ENCODE data around the gene SMAD2. TPM values are rescaled to one million over a fixed set of nuclear protein-coding genes. Genes with fewer than 3 reads are reported as not detected.

The SMAD2 gene
- total RNA-seq, 1 experiment from 2014 or later = 129 TPM

DNA sequence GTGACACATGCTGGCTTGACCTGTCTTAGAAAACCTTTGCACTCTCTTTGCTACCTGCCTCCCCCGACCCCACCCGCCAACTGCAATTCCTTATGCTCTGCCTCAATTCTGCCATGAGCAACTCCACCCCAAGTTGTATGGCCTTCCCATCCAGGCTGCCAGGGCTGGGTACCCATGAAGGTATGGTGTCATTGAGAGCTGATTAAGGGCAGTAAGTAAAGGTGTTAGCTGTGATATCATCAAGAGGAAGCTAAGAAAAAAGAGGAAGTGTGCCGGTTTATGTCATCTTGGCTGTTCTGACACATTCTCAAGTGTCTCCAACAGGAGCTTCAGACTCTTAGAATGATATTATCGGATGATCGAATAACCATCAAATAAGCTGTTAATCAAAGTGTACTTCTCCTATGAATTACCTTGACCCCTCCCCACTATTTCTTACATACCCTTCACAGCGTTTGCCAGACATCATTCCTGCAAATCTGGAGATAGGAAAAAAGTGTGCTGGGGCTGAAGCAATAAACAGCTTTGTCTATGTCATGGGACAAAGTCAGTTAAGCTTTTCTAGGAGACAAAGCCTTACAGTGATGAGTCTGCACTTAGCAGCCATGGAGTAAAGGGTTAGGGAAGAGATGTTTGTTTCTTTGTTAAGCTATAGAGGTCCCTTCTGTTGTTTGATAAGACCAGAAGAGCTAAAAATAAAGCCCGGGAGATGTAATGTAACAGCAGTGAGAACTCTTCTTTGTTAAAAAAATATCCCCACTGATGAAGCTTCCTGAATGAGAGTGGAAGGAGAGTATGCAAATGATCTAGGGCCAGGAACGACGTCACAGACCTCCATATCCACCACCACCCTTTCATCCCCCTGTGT, 40.4 kb upstream of the SMAD2 start:
- Histone ChIP-seq H3K4me3 (ENCODE audit: low read depth in 2 of 2, low read length in 2 of 2) (no peak overlapping the region), H3K9me3 (ENCODE audit: control insufficient read depth, insufficient read depth, low read depth, low read length) (no peaks in the 10 kb centered on the region), H3K27me3 (ENCODE audit: control insufficient read depth, insufficient read depth, low read length) (peaks cover 2% of the 10 kb centered on the region; the same call in 1 of the 2 replicates), H3K4me1 (ENCODE audit: control insufficient read depth, insufficient read depth, low read length) (no peaks in the 10 kb centered on the region), H3K27ac (ENCODE audit: low read length) (no peak overlapping the region), H3K36me3 (ENCODE audit: control insufficient read depth, insufficient read depth, low read length) (no peaks in the 10 kb centered on the region)
- intact Hi-C loops (cut with micrococcal nuclease; ENCODE audit: unreplicated experiment) = no loop called here
- in situ Hi-C loops (cut with HindIII; ENCODE audit: low pct_unique_long_range_greater_than_20kb, low sequenced_read_pairs) = no loop called here
- TF ChIP-seq SIN3A (IDR thresholded peaks at IDR 0.05; ENCODE audit: borderline replicate concordance, insufficient read depth, low read depth, low read length) (no peak), TCF7L2 (IDR thresholded peaks at IDR 0.05; ENCODE audit: low read depth, low read length) (no peak), POLR2AphosphoS5 (IDR thresholded peaks at IDR 0.05; ENCODE audit: low read depth, low read length) (no peak)
- TF ChIP-seq, protein P1, sequence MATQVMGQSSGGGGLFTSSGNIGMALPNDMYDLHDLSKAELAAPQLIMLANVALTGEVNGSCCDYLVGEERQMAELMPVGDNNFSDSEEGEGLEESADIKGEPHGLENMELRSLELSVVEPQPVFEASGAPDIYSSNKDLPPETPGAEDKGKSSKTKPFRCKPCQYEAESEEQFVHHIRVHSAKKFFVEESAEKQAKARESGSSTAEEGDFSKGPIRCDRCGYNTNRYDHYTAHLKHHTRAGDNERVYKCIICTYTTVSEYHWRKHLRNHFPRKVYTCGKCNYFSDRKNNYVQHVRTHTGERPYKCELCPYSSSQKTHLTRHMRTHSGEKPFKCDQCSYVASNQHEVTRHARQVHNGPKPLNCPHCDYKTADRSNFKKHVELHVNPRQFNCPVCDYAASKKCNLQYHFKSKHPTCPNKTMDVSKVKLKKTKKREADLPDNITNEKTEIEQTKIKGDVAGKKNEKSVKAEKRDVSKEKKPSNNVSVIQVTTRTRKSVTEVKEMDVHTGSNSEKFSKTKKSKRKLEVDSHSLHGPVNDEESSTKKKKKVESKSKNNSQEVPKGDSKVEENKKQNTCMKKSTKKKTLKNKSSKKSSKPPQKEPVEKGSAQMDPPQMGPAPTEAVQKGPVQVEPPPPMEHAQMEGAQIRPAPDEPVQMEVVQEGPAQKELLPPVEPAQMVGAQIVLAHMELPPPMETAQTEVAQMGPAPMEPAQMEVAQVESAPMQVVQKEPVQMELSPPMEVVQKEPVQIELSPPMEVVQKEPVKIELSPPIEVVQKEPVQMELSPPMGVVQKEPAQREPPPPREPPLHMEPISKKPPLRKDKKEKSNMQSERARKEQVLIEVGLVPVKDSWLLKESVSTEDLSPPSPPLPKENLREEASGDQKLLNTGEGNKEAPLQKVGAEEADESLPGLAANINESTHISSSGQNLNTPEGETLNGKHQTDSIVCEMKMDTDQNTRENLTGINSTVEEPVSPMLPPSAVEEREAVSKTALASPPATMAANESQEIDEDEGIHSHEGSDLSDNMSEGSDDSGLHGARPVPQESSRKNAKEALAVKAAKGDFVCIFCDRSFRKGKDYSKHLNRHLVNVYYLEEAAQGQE (IDR thresholded peaks at IDR 0.05; ENCODE audit: insufficient read depth in 1 of 2, low read depth in 2 of 2, low read length in 1 of 2) = no peak
- TF ChIP-seq, protein P2, sequence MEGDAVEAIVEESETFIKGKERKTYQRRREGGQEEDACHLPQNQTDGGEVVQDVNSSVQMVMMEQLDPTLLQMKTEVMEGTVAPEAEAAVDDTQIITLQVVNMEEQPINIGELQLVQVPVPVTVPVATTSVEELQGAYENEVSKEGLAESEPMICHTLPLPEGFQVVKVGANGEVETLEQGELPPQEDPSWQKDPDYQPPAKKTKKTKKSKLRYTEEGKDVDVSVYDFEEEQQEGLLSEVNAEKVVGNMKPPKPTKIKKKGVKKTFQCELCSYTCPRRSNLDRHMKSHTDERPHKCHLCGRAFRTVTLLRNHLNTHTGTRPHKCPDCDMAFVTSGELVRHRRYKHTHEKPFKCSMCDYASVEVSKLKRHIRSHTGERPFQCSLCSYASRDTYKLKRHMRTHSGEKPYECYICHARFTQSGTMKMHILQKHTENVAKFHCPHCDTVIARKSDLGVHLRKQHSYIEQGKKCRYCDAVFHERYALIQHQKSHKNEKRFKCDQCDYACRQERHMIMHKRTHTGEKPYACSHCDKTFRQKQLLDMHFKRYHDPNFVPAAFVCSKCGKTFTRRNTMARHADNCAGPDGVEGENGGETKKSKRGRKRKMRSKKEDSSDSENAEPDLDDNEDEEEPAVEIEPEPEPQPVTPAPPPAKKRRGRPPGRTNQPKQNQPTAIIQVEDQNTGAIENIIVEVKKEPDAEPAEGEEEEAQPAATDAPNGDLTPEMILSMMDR (IDR thresholded peaks at IDR 0.05) = no peak
- BruUV-seq (replicated peaks) = no TSS peak
- CTCF ChIA-PET = no interaction called here
- POLR2A ChIA-PET = no interaction called here
- no peak for DNase-seq (ENCODE audit: low read depth, low spot score)
- no peak for ATAC-seq

DNA sequence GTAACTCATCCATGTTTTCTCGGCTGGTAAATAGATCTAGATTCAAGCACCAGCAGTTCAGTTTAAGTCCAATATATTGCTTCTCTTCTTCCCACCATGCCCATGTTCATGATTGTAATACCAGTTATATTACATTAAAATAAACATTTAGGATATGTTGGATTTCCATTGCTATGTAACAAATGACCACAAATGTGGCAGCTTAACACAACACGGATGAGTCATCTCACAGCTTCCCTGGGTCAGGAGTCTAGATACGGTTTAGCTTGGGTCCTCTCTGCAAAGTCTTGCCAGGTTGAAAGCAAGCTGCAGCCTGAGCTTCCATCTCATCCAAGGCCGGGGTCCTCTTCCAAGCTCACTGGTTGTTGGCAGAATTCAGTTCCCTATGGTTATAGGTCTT, 39.4 kb upstream of the SMAD2 start:
- ATAC-seq (no peak), DNase-seq (ENCODE audit: low read depth, low spot score) (no peak)
- H3K4me1 ChIP-seq (ENCODE audit: control insufficient read depth, insufficient read depth, low read length) = no peaks in the 10 kb centered on the region
- intact Hi-C loops (cut with micrococcal nuclease; ENCODE audit: unreplicated experiment) (no loop called here), in situ Hi-C loops (cut with HindIII; ENCODE audit: low pct_unique_long_range_greater_than_20kb, low sequenced_read_pairs) (no loop called here)
- ChIA-PET POLR2A (no interaction called here), CTCF (no interaction called here)
- no peaks in the 10 kb centered on the region for H3K27me3 ChIP-seq (ENCODE audit: control insufficient read depth, insufficient read depth, low read length)
- H3K4me3 ChIP-seq (ENCODE audit: low read depth in 2 of 2, low read length in 2 of 2) = no peak overlapping the region
- H3K27ac ChIP-seq (ENCODE audit: low read length) = no peak overlapping the region
- no peak for TF ChIP-seq TCF7L2 (IDR thresholded peaks at IDR 0.05; ENCODE audit: low read depth, low read length)
- TF ChIP-seq, protein P2 (IDR thresholded peaks at IDR 0.05) = no peak
- no peak for TF ChIP-seq SIN3A (IDR thresholded peaks at IDR 0.05; ENCODE audit: borderline replicate concordance, insufficient read depth, low read depth, low read length)
- H3K36me3 ChIP-seq (ENCODE audit: control insufficient read depth, insufficient read depth, low read length) = no peaks in the 10 kb centered on the region
- BruUV-seq (replicated peaks) = no TSS peak
- no peaks in the 10 kb centered on the region for H3K9me3 ChIP-seq (ENCODE audit: control insufficient read depth, insufficient read depth, low read depth, low read length)
